Measurements from ENCODE around the gene SEMA6B.
"Not testable (repeated sequence)": the region's sequence is repeated elsewhere in the genome, so short reads cannot be mapped to it uniquely, and the experiment has no call there.

- not testable (repeated sequence) for TF ChIP-seq CTCF (IDR thresholded peaks at IDR 0.05; ENCODE audit: extremely low read depth in 1 of 2, insufficient read depth in 1 of 2, low read depth in 1 of 2, low read length in 2 of 2); JUN (IDR thresholded peaks at IDR 0.05; ENCODE audit: borderline replicate concordance, insufficient read depth, insufficient read length, low read depth); MYC (IDR thresholded peaks at IDR 0.05; ENCODE audit: low read depth, low read length)
Observed at GRCh38 chr19:4595158-4595557, 35.7 kb upstream of the SEMA6B start.

All from endothelial cell of umbilical vein (primary cell).